Dermis blood vessel endothelial cell (primary cell): ENCODE results near the gene NAALAD2. TPM values are rescaled to one million over a fixed set of nuclear protein-coding genes. Genes with fewer than 3 reads are reported as not detected.

Source experiments
- total RNA-seq: library from RNA; depleted of rRNA; stranded (reverse); fragments of >200 nt; gene quantifications from 2 replicates; pipeline ENCODE4 v1.2.3, GENCODE V29; 2014

The NAALAD2 gene
- total RNA-seq, 1 donor from 2014 or later: 0.68 TPM

Other genes starting within 250 kb of the NAALAD2 start
- 0.17 TPM in 1 of 2 replicates, not detected in the other for gene TRIM49D1, start 212.4 kb upstream of the NAALAD2 start, total RNA-seq
- gene TRIM49D2, start 210.6 kb upstream of the NAALAD2 start, total RNA-seq: not detected in 2 replicates
- gene TRIM64, start 168.6 kb upstream of the NAALAD2 start, total RNA-seq: not detected in 2 replicates
- gene TRIM49C, start 103.6 kb upstream of the NAALAD2 start, total RNA-seq: not detected in 2 replicates
- gene UBTFL1, start 48.7 kb upstream of the NAALAD2 start, total RNA-seq: not detected in 2 replicates
- gene CHORDC1, start 88.4 kb downstream of the NAALAD2 start, total RNA-seq: 34.2 and 46.1 TPM in 2 replicates